ENCODE results near the gene FOXJ3.

- TF ChIP-seq CTCF (IDR thresholded peaks at IDR 0.05; ENCODE audit: low read depth, low read length, missing input control) (no peak), YY1 (IDR thresholded peaks at IDR 0.05) (no peak), ZBTB33 (IDR thresholded peaks at IDR 0.05) (no peak), SP1 (IDR thresholded peaks at IDR 0.05) (no peak), EGR1 (IDR thresholded peaks at IDR 0.05; ENCODE audit: low read depth in 2 of 2) (no peak), GABPA (IDR thresholded peaks at IDR 0.05 in 1 of 2, conservative IDR thresholded peaks at IDR 0.05 in 1 of 2) (no peak), JUND (IDR thresholded peaks at IDR 0.05) (no peak), TAF1 (conservative IDR thresholded peaks at IDR 0.05) (no peak), RAD21 (IDR thresholded peaks at IDR 0.05) (no peak), ATF3 (IDR thresholded peaks at IDR 0.05) (no peak), RXRA (IDR thresholded peaks at IDR 0.05) (no peak)
Measured at GRCh38 chr1:42240966-42241755, 93.9 kb downstream of the FOXJ3 start.
